ENCODE measurements around the gene WNT7A. TPM values are rescaled to one million over a fixed set of nuclear protein-coding genes. Genes with fewer than 3 reads are reported as not detected.

WNT7A gene
- total and polyA plus RNA-seq, 4 donors, result not detected

DNA sequence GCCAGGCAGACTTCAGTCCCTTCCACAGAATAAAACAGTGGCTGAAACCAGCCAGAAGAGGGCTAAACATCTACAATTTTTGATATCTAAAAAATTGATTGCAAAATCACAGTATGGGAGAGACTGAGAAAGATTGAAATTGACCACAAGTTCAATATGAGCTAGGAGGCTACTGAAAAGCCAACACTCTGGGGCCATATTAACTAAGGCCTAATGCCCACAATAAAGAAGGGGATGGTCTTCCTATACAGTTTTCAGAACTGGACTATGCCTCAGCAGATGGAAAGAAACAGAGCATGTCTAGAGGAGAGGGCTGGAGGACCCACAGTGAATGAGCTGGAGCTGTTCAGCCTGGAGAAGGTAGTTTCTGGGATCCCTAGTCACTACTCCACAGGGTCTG, 53.2 kb downstream of the WNT7A start:
- no peak for TF ChIP-seq REST (IDR thresholded peaks at IDR 0.05)
- TF ChIP-seq RXRA (IDR thresholded peaks at IDR 0.05), result no peak
- TF ChIP-seq MAX (IDR thresholded peaks at IDR 0.05), result no peak
- TF ChIP-seq FOXA2 (IDR thresholded peaks at IDR 0.05), result no peak
- no peak for TF ChIP-seq GABPA (IDR thresholded peaks at IDR 0.05 in 1 of 2, conservative IDR thresholded peaks at IDR 0.05 in 1 of 2)
- no peak for TF ChIP-seq HNF4G (IDR thresholded peaks at IDR 0.05)
- TF ChIP-seq YY1 (IDR thresholded peaks at IDR 0.05), result no peak
- TF ChIP-seq SP1 (IDR thresholded peaks at IDR 0.05), result no peak
- TF ChIP-seq RAD21 (IDR thresholded peaks at IDR 0.05), result no peak
- TF ChIP-seq ZBTB33 (IDR thresholded peaks at IDR 0.05), result no peak
- no peak for TF ChIP-seq TAF1 (conservative IDR thresholded peaks at IDR 0.05)
- Histone ChIP-seq H3K9me3 (ENCODE audit: control insufficient read depth in 4 of 4, low read length in 3 of 4) (peaks cover 0 to 6% (median 1%) of the 10 kb centered on the region in 4 donors), H3K4me3 (ENCODE audit: low read depth in 1 of 3, low read length in 3 of 3) (no peak overlapping the region), H3K27ac (ENCODE audit: low read depth in 1 of 2, low read length in 2 of 2) (no peak overlapping the region), H3K36me3 (ENCODE audit: control insufficient read depth in 4 of 4, insufficient read depth in 3 of 4, low read depth in 1 of 4, low read length in 3 of 4) (no peaks in the 10 kb centered on the region), H3K9ac (ENCODE audit: low read depth in 1 of 2, low read length in 2 of 2) (no peak overlapping the region), H3K27me3 (ENCODE audit: control insufficient read depth in 4 of 4, insufficient read depth in 4 of 4, low read length in 3 of 4) (peaks cover 0 to 4% (median 0%) of the 10 kb centered on the region in 4 donors), H3K4me1 (ENCODE audit: control insufficient read depth in 4 of 4, insufficient read depth in 4 of 4, low read length in 3 of 4) (no peaks in the 10 kb centered on the region)
- no peak for DNase-seq (ENCODE audit: low spot score)

DNA sequence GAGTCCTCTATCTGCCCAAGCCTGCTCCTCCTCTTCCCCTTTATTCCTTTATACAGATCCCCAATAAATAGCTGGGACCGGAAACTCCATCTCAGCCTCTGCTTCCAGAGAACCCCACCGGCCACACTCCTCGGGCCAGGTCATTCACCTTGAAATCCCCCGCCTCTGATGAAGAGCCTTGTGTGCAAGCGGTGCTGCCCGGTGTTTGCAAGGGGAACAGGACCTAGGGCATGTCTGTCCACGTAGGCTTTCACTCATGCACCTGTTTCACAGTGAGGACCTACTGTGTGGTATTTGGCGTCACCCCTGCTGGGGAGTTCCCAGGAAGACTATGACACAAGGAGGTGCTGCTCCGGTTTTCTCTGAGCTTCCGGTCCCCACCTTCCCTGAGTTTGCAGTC, 54.0 kb downstream of the WNT7A start:
- Histone ChIP-seq H3K4me1 (ENCODE audit: control insufficient read depth in 4 of 4, insufficient read depth in 4 of 4, low read length in 3 of 4) (no peaks in the 10 kb centered on the region), H3K4me3 (ENCODE audit: low read depth in 1 of 3, low read length in 3 of 3) (no peak overlapping the region), H3K9me3 (ENCODE audit: control insufficient read depth in 4 of 4, low read length in 3 of 4) (peaks cover 2 to 10% (median 4%) of the 10 kb centered on the region in 4 donors), H3K9ac (ENCODE audit: low read depth in 1 of 2, low read length in 2 of 2) (no peak overlapping the region), H3K27me3 (ENCODE audit: control insufficient read depth in 4 of 4, insufficient read depth in 4 of 4, low read length in 3 of 4) (peaks cover 0 to 7% (median 0%) of the 10 kb centered on the region in 4 donors), H3K27ac (ENCODE audit: low read depth in 1 of 2, low read length in 2 of 2) (no peak overlapping the region), H3K36me3 (ENCODE audit: control insufficient read depth in 4 of 4, insufficient read depth in 3 of 4, low read depth in 1 of 4, low read length in 3 of 4) (no peaks in the 10 kb centered on the region)
- DNase-seq (ENCODE audit: low spot score), result no peak
- 81% methylated on average over 10 of the region's 10 CpGs for WGBS
- no peak for TF ChIP-seq YY1 (IDR thresholded peaks at IDR 0.05)
- TF ChIP-seq, protein P1, sequence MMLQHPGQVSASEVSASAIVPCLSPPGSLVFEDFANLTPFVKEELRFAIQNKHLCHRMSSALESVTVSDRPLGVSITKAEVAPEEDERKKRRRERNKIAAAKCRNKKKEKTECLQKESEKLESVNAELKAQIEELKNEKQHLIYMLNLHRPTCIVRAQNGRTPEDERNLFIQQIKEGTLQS (IDR thresholded peaks at IDR 0.05), result no peak
- no peak for TF ChIP-seq TAF1 (conservative IDR thresholded peaks at IDR 0.05)
- TF ChIP-seq ZBTB33 (IDR thresholded peaks at IDR 0.05), result no peak
- no peak for TF ChIP-seq RXRA (IDR thresholded peaks at IDR 0.05)
- no peak for TF ChIP-seq HNF4A (conservative IDR thresholded peaks at IDR 0.05)
- TF ChIP-seq EGR1 (IDR thresholded peaks at IDR 0.05; ENCODE audit: low read depth in 2 of 2), result no peak
- no peak for TF ChIP-seq RAD21 (IDR thresholded peaks at IDR 0.05)

Data from liver (tissue), 9 donors.